ENCODE measurements around the gene GLRA1.

DNA sequence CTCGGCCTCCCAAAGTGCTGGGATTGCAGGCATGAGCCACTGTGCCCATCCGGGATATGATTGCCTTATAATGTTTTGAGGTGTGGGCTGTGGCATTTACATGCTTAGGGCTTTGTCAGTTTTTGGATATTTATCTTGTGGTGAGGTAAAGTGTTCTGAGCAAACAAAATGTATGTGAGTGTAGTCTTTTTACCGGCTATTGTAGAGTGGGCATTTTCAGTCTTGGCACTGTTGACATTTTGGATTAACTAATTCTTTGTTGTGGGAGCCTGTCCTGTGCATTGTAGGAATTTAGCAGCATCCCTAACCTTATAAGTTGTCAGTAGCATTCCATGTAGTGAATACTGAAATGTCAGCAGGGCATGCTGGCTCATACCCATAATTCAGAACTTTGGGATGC lies 131.3 kb downstream of the GLRA1 start:
- TF ChIP-seq EZH2 (IDR thresholded peaks at IDR 0.05; ENCODE audit: insufficient read depth, poor library complexity, severe bottlenecking) (no peak), EZH2phosphoT487 (IDR thresholded peaks at IDR 0.05; ENCODE audit: insufficient read depth, low read depth) (no peak)

Data from GM23248 (cell line).